ENCODE measurements around the gene MDH2.

MDH2 gene

GRCh38 chr7:76062254-76062653 is 14.3 kb downstream of the MDH2 start:
- Histone ChIP-seq H3K27ac (ENCODE audit: low read depth, low read length) (no peak overlapping the region), H3K4me3 (ENCODE audit: low read depth, low read length) (no peak overlapping the region), H3K36me3 (ENCODE audit: control insufficient read depth, insufficient read depth, low read length) (peaks cover 97% of the 10 kb centered on the region), H3K9me3 (ENCODE audit: control insufficient read depth, insufficient read depth, low read depth, low read length) (no peaks in the 10 kb centered on the region), H3K9ac (ENCODE audit: low read length) (no peak overlapping the region), H3K4me1 (ENCODE audit: control insufficient read depth, insufficient read depth, low read length) (no peaks in the 10 kb centered on the region), H3K27me3 (ENCODE audit: control insufficient read depth, insufficient read depth, low read length) (no peaks in the 10 kb centered on the region)

GRCh38 chr7:76063114-76063513 is 15.2 kb downstream of the MDH2 start:
- Histone ChIP-seq H3K4me3 (ENCODE audit: low read depth, low read length) (no peak overlapping the region), H3K27me3 (ENCODE audit: control insufficient read depth, insufficient read depth, low read length) (no peaks in the 10 kb centered on the region), H3K27ac (ENCODE audit: low read depth, low read length) (no peak overlapping the region), H3K9ac (ENCODE audit: low read length) (no peak overlapping the region), H3K9me3 (ENCODE audit: control insufficient read depth, insufficient read depth, low read depth, low read length) (no peaks in the 10 kb centered on the region), H3K36me3 (ENCODE audit: control insufficient read depth, insufficient read depth, low read length) (peaks cover 94% of the 10 kb centered on the region), H3K4me1 (ENCODE audit: control insufficient read depth, insufficient read depth, low read length) (no peaks in the 10 kb centered on the region)

GRCh38 chr7:76063525-76063924 is 15.6 kb downstream of the MDH2 start:
- no peaks in the 10 kb centered on the region for H3K9me3 ChIP-seq (ENCODE audit: control insufficient read depth, insufficient read depth, low read depth, low read length)
- H3K27ac ChIP-seq (ENCODE audit: low read depth, low read length), result no peak overlapping the region
- peaks cover 90% of the 10 kb centered on the region for H3K36me3 ChIP-seq (ENCODE audit: control insufficient read depth, insufficient read depth, low read length)
- H3K9ac ChIP-seq (ENCODE audit: low read length), result no peak overlapping the region
- H3K27me3 ChIP-seq (ENCODE audit: control insufficient read depth, insufficient read depth, low read length), result no peaks in the 10 kb centered on the region
- no peak overlapping the region for H3K4me3 ChIP-seq (ENCODE audit: low read depth, low read length)
- H3K4me1 ChIP-seq (ENCODE audit: control insufficient read depth, insufficient read depth, low read length), result no peaks in the 10 kb centered on the region

GRCh38 chr7:76064208-76064970 is 16.5 kb downstream of the MDH2 start:
- Histone ChIP-seq H3K9ac (ENCODE audit: low read length) (no peak overlapping the region), H3K4me3 (ENCODE audit: low read depth, low read length) (no peak overlapping the region), H3K36me3 (ENCODE audit: control insufficient read depth, insufficient read depth, low read length) (peaks cover 81% of the 10 kb centered on the region)

GRCh38 chr7:76065016-76065612 is 17.2 kb downstream of the MDH2 start:
- no peak overlapping the region for H3K9ac ChIP-seq (ENCODE audit: low read length)
- H3K4me1 ChIP-seq (ENCODE audit: control insufficient read depth, insufficient read depth, low read length), result no peaks in the 10 kb centered on the region
- no peak overlapping the region for H3K27ac ChIP-seq (ENCODE audit: low read depth, low read length)
- no peaks in the 10 kb centered on the region for H3K27me3 ChIP-seq (ENCODE audit: control insufficient read depth, insufficient read depth, low read length)
- H3K36me3 ChIP-seq (ENCODE audit: control insufficient read depth, insufficient read depth, low read length), result peaks cover 74% of the 10 kb centered on the region
- H3K4me3 ChIP-seq (ENCODE audit: low read depth, low read length), result no peak overlapping the region
- H3K9me3 ChIP-seq (ENCODE audit: control insufficient read depth, insufficient read depth, low read depth, low read length), result no peaks in the 10 kb centered on the region

More at GRCh38 chr7:76064208-76064970, 16.5 kb downstream of the MDH2 start:
- Histone ChIP-seq H3K9me3 (ENCODE audit: control insufficient read depth, insufficient read depth, low read depth, low read length) (no peaks in the 10 kb centered on the region), H3K27ac (ENCODE audit: low read depth, low read length) (no peak overlapping the region), H3K4me1 (ENCODE audit: control insufficient read depth, insufficient read depth, low read length) (no peaks in the 10 kb centered on the region), H3K27me3 (ENCODE audit: control insufficient read depth, insufficient read depth, low read length) (no peaks in the 10 kb centered on the region)

- H3K36me3 ChIP-seq (ENCODE audit: control insufficient read depth, insufficient read depth, low read length), result peaks cover 56% of the 10 kb centered on the region
- no peaks in the 10 kb centered on the region for H3K4me1 ChIP-seq (ENCODE audit: control insufficient read depth, insufficient read depth, low read length)
- H3K9ac ChIP-seq (ENCODE audit: low read length), result no peak overlapping the region
- no peak overlapping the region for H3K27ac ChIP-seq (ENCODE audit: low read depth, low read length)
- H3K4me3 ChIP-seq (ENCODE audit: low read depth, low read length), result no peak overlapping the region
- no peaks in the 10 kb centered on the region for H3K27me3 ChIP-seq (ENCODE audit: control insufficient read depth, insufficient read depth, low read length)
- H3K9me3 ChIP-seq (ENCODE audit: control insufficient read depth, insufficient read depth, low read depth, low read length), result no peaks in the 10 kb centered on the region
Measured at GRCh38 chr7:76066716-76067503, 19.0 kb downstream of the MDH2 start.

- Histone ChIP-seq H3K4me3 (ENCODE audit: low read depth, low read length) (no peak overlapping the region), H3K4me1 (ENCODE audit: control insufficient read depth, insufficient read depth, low read length) (no peaks in the 10 kb centered on the region), H3K9ac (ENCODE audit: low read length) (no peak overlapping the region), H3K27me3 (ENCODE audit: control insufficient read depth, insufficient read depth, low read length) (no peaks in the 10 kb centered on the region), H3K27ac (ENCODE audit: low read depth, low read length) (no peak overlapping the region), H3K36me3 (ENCODE audit: control insufficient read depth, insufficient read depth, low read length) (peaks cover 34% of the 10 kb centered on the region), H3K9me3 (ENCODE audit: control insufficient read depth, insufficient read depth, low read depth, low read length) (no peaks in the 10 kb centered on the region)
Measured at GRCh38 chr7:76069238-76069638, 21.3 kb downstream of the MDH2 start.

GRCh38 chr7:76071316-76072242 is 23.7 kb downstream of the MDH2 start:
- no peaks in the 10 kb centered on the region for H3K9me3 ChIP-seq (ENCODE audit: control insufficient read depth, insufficient read depth, low read depth, low read length)
- peaks cover 11% of the 10 kb centered on the region for H3K36me3 ChIP-seq (ENCODE audit: control insufficient read depth, insufficient read depth, low read length)
- H3K4me1 ChIP-seq (ENCODE audit: control insufficient read depth, insufficient read depth, low read length), result no peaks in the 10 kb centered on the region
- H3K27me3 ChIP-seq (ENCODE audit: control insufficient read depth, insufficient read depth, low read length), result no peaks in the 10 kb centered on the region
- H3K9ac ChIP-seq (ENCODE audit: low read length), result peak overlapping the region; percentile 43
- no peak overlapping the region for H3K4me3 ChIP-seq (ENCODE audit: low read depth, low read length)
- no peak overlapping the region for H3K27ac ChIP-seq (ENCODE audit: low read depth, low read length)

- Histone ChIP-seq H3K27me3 (ENCODE audit: control insufficient read depth, insufficient read depth, low read length) (no peaks in the 10 kb centered on the region), H3K36me3 (ENCODE audit: control insufficient read depth, insufficient read depth, low read length) (peaks cover 4% of the 10 kb centered on the region; the same call in 1 of the 2 replicates), H3K9me3 (ENCODE audit: control insufficient read depth, insufficient read depth, low read depth, low read length) (no peaks in the 10 kb centered on the region), H3K4me1 (ENCODE audit: control insufficient read depth, insufficient read depth, low read length) (no peaks in the 10 kb centered on the region), H3K4me3 (ENCODE audit: low read depth, low read length) (no peak overlapping the region), H3K27ac (ENCODE audit: low read depth, low read length) (no peak overlapping the region), H3K9ac (ENCODE audit: low read length) (no peak overlapping the region)
Measured at GRCh38 chr7:76072243-76073148, 24.6 kb downstream of the MDH2 start.

All from HUES6 (cell line).